ENCODE data around the gene KIF13A. TPM values are rescaled to one million over a fixed set of nuclear protein-coding genes. Genes with fewer than 3 reads are reported as not detected.

KIF13A gene
- total RNA-seq, 1 donor from 2014 or later, result 29.0 TPM

DNA sequence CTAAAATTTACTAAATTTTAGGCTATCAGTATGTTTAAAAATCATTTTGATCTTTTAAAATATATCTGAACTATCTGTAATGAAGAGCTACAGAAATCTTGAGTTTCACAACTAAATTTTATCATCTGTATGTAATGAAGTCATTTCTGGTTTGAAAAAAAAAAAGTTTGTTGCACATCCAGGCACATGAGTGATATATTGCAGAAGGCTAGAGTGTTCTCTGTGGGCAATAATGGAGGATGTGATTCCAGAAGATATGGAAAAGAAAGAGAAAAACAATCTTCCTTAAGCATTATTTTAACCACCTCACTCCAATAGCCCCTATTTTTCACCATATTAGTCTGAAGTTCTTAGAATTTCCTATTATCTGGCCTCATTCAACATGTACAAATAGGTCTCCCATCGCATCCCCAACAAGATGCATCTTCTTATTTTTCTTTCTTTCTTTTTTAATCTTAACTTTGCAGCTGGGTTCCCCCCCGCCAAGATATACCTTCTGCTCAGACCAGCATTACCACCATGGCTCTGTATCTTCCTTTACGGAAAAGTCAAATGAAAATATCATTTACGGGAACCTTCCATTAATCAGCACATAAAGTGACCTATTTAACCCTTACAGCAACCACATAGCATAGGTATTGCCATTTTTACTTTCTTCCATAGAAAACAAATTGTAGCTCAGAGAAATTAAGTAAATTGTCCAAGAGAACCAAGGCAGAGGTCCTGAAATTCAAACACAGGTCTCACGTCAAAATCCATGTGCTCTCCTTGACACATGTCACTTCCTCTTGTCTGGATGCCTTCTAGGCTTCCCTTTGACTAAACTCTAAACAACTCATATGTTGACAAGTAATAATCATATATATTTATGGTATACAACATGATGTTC is 116.9 kb downstream of the KIF13A start:
- H3K9me3 ChIP-seq (ENCODE audit: low read depth), result no peaks in the 10 kb centered on the region
- H3K4me2 ChIP-seq, result no peak overlapping the region
- no peak for TF ChIP-seq EZH2phosphoT487 (IDR thresholded peaks at IDR 0.05)
- TF ChIP-seq, protein P1, sequence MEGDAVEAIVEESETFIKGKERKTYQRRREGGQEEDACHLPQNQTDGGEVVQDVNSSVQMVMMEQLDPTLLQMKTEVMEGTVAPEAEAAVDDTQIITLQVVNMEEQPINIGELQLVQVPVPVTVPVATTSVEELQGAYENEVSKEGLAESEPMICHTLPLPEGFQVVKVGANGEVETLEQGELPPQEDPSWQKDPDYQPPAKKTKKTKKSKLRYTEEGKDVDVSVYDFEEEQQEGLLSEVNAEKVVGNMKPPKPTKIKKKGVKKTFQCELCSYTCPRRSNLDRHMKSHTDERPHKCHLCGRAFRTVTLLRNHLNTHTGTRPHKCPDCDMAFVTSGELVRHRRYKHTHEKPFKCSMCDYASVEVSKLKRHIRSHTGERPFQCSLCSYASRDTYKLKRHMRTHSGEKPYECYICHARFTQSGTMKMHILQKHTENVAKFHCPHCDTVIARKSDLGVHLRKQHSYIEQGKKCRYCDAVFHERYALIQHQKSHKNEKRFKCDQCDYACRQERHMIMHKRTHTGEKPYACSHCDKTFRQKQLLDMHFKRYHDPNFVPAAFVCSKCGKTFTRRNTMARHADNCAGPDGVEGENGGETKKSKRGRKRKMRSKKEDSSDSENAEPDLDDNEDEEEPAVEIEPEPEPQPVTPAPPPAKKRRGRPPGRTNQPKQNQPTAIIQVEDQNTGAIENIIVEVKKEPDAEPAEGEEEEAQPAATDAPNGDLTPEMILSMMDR (IDR thresholded peaks at IDR 0.05), result no peak
- no peak for TF ChIP-seq EZH2 (IDR thresholded peaks at IDR 0.05)
- Mint-ChIP-seq H3K27me3 (ENCODE audit: insufficient read depth, low read depth) (no peaks in the 10 kb centered on the region), H3K9me3 (no peaks in the 10 kb centered on the region), H3K4me1 (peaks cover 20% of the 10 kb centered on the region), H3K4me3 (no peak overlapping the region), H3K36me3 (peaks cover 3% of the 10 kb centered on the region), H3K27ac (no peak overlapping the region)
- no peaks in the 10 kb centered on the region for H3K4me1 ChIP-seq
- no peaks in the 10 kb centered on the region for H3K79me2 ChIP-seq (ENCODE audit: low read depth)
- H3K4me3 ChIP-seq, result no peak overlapping the region
- DNase-seq (ENCODE audit: low spot score), result no peak
- H3K36me3 ChIP-seq, result no peaks in the 10 kb centered on the region
- H3K9ac ChIP-seq, result no peak overlapping the region
- H4K20me1 ChIP-seq (ENCODE audit: low read depth), result no peaks in the 10 kb centered on the region
- no peaks in the 10 kb centered on the region for H3K27me3 ChIP-seq
- H2AFZ ChIP-seq (replicated peaks), result no peak overlapping the region
- no peak overlapping the region for H3K27ac ChIP-seq
- H3F3A ChIP-seq (ENCODE audit: low read depth), result peaks cover under 1% of the 10 kb centered on the region

DNA sequence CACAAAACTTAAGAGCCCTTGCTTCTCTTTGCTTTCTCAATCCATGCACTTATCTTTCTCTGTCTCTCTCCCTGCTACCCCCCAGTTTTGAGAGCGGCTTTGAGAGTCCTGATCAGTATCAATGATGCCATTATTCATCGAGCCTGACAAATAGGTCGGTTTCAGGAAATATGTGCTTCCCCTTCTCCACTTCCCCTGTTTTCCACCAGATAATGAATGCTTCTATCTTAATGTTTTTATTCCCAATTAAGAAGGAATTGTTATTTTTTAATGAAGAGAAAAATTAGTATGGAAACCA is 117.7 kb downstream of the KIF13A start:
- no peak for DNase-seq (ENCODE audit: low spot score)
- Mint-ChIP-seq H3K4me1 (peaks cover 27% of the 10 kb centered on the region), H3K27me3 (ENCODE audit: insufficient read depth, low read depth) (no peaks in the 10 kb centered on the region), H3K36me3 (peaks cover 3% of the 10 kb centered on the region), H3K4me3 (no peak overlapping the region), H3K27ac (no peak overlapping the region), H3K9me3 (no peaks in the 10 kb centered on the region)
- no peaks in the 10 kb centered on the region for H4K20me1 ChIP-seq (ENCODE audit: low read depth)
- H3K36me3 ChIP-seq, result no peaks in the 10 kb centered on the region
- no peaks in the 10 kb centered on the region for H3F3A ChIP-seq (ENCODE audit: low read depth)
- no peak overlapping the region for H3K9ac ChIP-seq
- H3K4me1 ChIP-seq, result no peaks in the 10 kb centered on the region
- no peak overlapping the region for H2AFZ ChIP-seq (replicated peaks)
- H3K4me2 ChIP-seq, result no peak overlapping the region
- H3K27ac ChIP-seq, result no peak overlapping the region
- no peaks in the 10 kb centered on the region for H3K27me3 ChIP-seq
- no peaks in the 10 kb centered on the region for H3K79me2 ChIP-seq (ENCODE audit: low read depth)
- TF ChIP-seq, protein P1 (IDR thresholded peaks at IDR 0.05), result no peak
- TF ChIP-seq EZH2phosphoT487 (IDR thresholded peaks at IDR 0.05), result no peak
- no peak for TF ChIP-seq EZH2 (IDR thresholded peaks at IDR 0.05)
- no peaks in the 10 kb centered on the region for H3K9me3 ChIP-seq (ENCODE audit: low read depth)
- no peak overlapping the region for H3K4me3 ChIP-seq

DNA sequence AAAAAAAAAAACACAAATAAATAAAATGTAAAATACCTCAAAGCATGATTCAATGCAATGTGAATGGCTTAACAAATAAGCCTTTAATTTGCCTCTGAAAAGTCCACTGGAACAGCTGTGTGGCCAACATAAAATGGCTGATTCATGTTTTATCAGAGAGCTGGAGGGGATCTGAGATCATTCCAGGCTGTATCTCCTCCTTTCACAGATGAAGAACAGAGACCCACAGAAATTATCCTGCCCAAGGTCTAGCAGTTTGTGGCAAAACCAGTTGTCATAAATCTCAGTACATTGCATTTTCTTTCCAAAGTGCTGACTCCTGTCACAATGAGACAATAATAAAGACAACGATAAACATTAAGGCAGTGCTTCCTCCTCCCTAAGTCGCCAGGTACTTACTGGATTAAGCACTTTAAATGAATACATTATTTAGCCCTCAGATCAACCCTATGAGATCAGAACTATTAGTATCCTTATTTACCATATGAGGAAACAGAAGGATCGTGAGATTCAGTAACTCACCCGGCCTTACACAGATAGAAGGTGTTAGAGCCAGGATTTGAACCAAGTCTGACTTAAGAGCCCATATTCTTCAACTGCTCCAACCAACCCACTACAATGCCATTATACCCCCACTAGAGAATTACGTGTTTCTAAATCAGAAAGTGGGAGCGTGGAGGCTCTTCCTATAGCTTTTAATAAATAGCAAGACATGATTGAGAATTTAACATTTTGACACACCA is 118.3 kb downstream of the KIF13A start:
- Mint-ChIP-seq H3K27ac (no peak overlapping the region), H3K36me3 (peaks cover 3% of the 10 kb centered on the region), H3K9me3 (no peaks in the 10 kb centered on the region), H3K4me3 (no peak overlapping the region), H3K27me3 (ENCODE audit: insufficient read depth, low read depth) (no peaks in the 10 kb centered on the region), H3K4me1 (peaks cover 29% of the 10 kb centered on the region)
- Histone ChIP-seq H3K27me3 (no peaks in the 10 kb centered on the region), H4K20me1 (ENCODE audit: low read depth) (no peaks in the 10 kb centered on the region), H3K79me2 (ENCODE audit: low read depth) (no peaks in the 10 kb centered on the region), H2AFZ (replicated peaks) (no peak overlapping the region), H3K9ac (no peak overlapping the region), H3K4me3 (no peak overlapping the region), H3K9me3 (ENCODE audit: low read depth) (no peaks in the 10 kb centered on the region), H3K27ac (no peak overlapping the region), H3K4me1 (no peaks in the 10 kb centered on the region), H3K36me3 (no peaks in the 10 kb centered on the region), H3F3A (ENCODE audit: low read depth) (no peaks in the 10 kb centered on the region), H3K4me2 (no peak overlapping the region)
- DNase-seq (ENCODE audit: low spot score), result no peak
- TF ChIP-seq, protein P1 (IDR thresholded peaks at IDR 0.05), result no peak
- TF ChIP-seq EZH2phosphoT487 (IDR thresholded peaks at IDR 0.05) (no peak), EZH2 (IDR thresholded peaks at IDR 0.05) (no peak)
